ENCODE results near the gene PRKCQ. TPM values are rescaled to one million over a fixed set of nuclear protein-coding genes. Genes with fewer than 3 reads are reported as not detected.

Gene PRKCQ
- total and polyA plus RNA-seq, 2 of the 4 experiments (the other 2 are of a cell fraction) = under 0.01 to 0.03 TPM

DNA sequence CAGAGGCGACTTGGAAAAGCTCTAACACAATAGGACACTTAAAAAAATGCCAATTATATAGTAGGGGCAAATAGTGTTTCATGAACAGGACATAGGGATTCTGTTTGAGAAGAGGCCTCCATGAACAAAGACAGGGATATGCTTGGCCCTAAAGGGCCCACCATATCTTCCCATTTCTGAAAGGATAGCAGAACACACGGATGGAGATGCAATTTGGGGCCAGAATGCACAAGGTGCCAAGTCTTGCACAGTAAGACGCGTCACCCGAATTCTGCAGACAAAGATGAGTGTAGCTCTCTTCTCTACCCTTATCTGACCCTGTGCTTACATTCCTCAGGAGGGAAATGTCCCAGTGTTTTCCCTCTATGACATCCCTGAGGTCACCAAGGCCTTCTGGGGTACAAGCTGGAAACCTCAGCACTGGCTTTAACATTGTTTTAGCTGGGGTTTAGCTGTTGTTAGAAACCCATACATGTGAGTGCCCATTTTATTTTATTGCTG lies 12.8 kb downstream of the PRKCQ start:
- in situ Hi-C loops (cut with MboI; ENCODE audit: low sequenced_read_pairs) (no loop called here), dilution Hi-C loops (cut with HindIII; ENCODE audit: low sequenced_read_pairs, unreplicated experiment) (no loop called here), intact Hi-C loops (cut with micrococcal nuclease) (no loop called here)
- Histone ChIP-seq H2AK9ac (replicated peaks; ENCODE audit: low read depth, low read length, poor library complexity) (no peak overlapping the region), H2BK5ac (ENCODE audit: low read depth, low read length, poor library complexity, severe bottlenecking) (no peak overlapping the region), H3K36me3 (ENCODE audit: control insufficient read depth, insufficient read depth, low read length) (no peaks in the 10 kb centered on the region), H3K4me1 (ENCODE audit: control insufficient read depth, insufficient read depth, low read length) (no peaks in the 10 kb centered on the region), H2BK120ac (ENCODE audit: low read depth, low read length) (no peak overlapping the region), H2AFZ (replicated peaks; ENCODE audit: low read length, poor library complexity) (no peak overlapping the region), H3K9me3 (ENCODE audit: control insufficient read depth, insufficient read depth, low read length) (no peaks in the 10 kb centered on the region), H2BK15ac (ENCODE audit: low read depth, low read length) (no peak overlapping the region), H3K23ac (ENCODE audit: low read depth, low read length) (no peak overlapping the region), H4K20me1 (ENCODE audit: insufficient read depth, low read length) (no peaks in the 10 kb centered on the region), H3K18ac (ENCODE audit: low read depth, low read length) (no peak overlapping the region), H2AK5ac (ENCODE audit: low read depth, low read length) (no peak overlapping the region), H3K4me3 (ENCODE audit: insufficient read depth, low read depth, low read length) (no peak overlapping the region), H4K5ac (ENCODE audit: low read depth, low read length) (no peak overlapping the region), H3K79me1 (ENCODE audit: low read depth in 1 of 2, low read length in 2 of 2) (no peaks in the 10 kb centered on the region), H3K4ac (ENCODE audit: low read depth, low read length) (no peak overlapping the region), H3K27ac (ENCODE audit: insufficient read depth, low read length) (no peak overlapping the region), H4K8ac (ENCODE audit: low read depth in 2 of 2, low read length in 2 of 2) (no peak overlapping the region), H3K27me3 (ENCODE audit: control insufficient read depth, insufficient read depth, low read length) (peaks cover 4% of the 10 kb centered on the region; the same call in 1 of the 2 replicates), H3K9me1 (ENCODE audit: insufficient read depth, low read length) (no peaks in the 10 kb centered on the region), H4K91ac (ENCODE audit: insufficient read depth, low read depth, low read length) (no peak overlapping the region), H3K4me2 (ENCODE audit: low read depth, low read length) (no peak overlapping the region), H3K9ac (ENCODE audit: low read depth, low read length) (no peak overlapping the region), H2BK20ac (ENCODE audit: low read depth, low read length) (no peak overlapping the region), H3K14ac (replicated peaks; ENCODE audit: low read depth, low read length) (no peak overlapping the region), H3K56ac (ENCODE audit: extremely low read depth, insufficient read depth, low read length) (no peak overlapping the region)
- POLR2A ChIA-PET (ENCODE audit: unreplicated experiment) = no interaction called here
- no TSS peak for BruUV-seq (replicated peaks)
- ATAC-seq (ENCODE audit: low read depth) (no peak), DNase-seq (no peak)
- 64% methylated on average over 4 of the region's 5 CpGs; no CpG with 5 or more reads in 1 of the 2 experiments for WGBS, 2 experiments (ENCODE audit: extremely low coverage in 2 of 2, insufficient read length in 1 of 2)
- CTCF ChIA-PET = no interaction called here
- TF ChIP-seq CHD1 (IDR thresholded peaks at IDR 0.05; ENCODE audit: low read depth, low read length) = no peak
